Measurements from ENCODE around the gene SLC5A10. TPM values are rescaled to one million over a fixed set of nuclear protein-coding genes. Genes with fewer than 3 reads are reported as not detected.

SLC5A10 gene
- total RNA-seq, 1 experiment from 2014 or later: 0.17 TPM

DNA sequence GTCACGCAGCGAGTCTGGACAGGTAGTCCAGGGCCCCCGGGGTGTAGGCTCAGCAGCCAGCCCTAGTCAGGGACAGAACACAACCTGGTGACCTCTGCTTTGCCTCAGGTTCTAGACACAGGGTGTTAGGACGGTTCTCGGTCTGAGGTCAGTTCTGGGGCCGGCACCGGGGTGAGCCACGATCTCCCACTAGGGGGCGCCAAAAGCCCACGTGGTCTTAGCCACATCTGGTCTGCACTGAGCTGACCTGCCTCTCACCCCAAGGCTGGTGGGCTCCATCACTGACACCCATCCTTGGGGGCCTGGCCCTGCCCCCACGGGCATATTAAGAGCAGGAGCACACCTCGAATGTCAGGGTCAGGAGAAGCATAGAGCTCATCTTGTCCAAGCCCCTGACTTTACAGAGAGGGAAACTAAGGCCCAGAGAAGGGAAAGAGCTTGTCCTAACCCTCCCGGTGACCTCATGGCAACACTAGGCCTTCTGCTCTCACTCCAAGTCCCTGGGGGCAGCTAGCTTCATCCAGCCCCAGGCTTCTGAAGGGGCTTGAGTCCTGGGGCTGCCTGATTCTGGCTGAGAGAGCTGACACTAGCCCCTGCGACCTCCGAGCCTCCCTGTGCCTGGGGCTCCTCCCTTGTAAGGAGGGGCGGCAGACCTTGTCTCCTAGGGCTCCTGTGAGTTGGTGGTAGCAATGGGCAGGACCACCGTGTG, 9.0 kb downstream of the SLC5A10 start:
- Histone ChIP-seq H3K27ac (no peak overlapping the region), H3K4me1 (replicated peaks; ENCODE audit: insufficient read depth) (no peaks in the 10 kb centered on the region), H3K4me3 (no peak overlapping the region), H3K36me3 (ENCODE audit: low read depth) (no peaks in the 10 kb centered on the region), H3F3A (ENCODE audit: insufficient read depth, low read depth) (peaks cover 11% of the 10 kb centered on the region; the same call in 1 of the 2 replicates), H3K9me2 (ENCODE audit: insufficient read depth) (no peaks in the 10 kb centered on the region), H4K20me1 (ENCODE audit: insufficient read depth) (no peaks in the 10 kb centered on the region), H3K79me2 (ENCODE audit: low read depth) (no peaks in the 10 kb centered on the region), H2AFZ (no peak overlapping the region), H3K4me2 (no peak overlapping the region), H3K9me3 (ENCODE audit: insufficient read depth, low read depth) (no peaks in the 10 kb centered on the region), H3K27me3 (ENCODE audit: insufficient read depth, low read depth) (no peaks in the 10 kb centered on the region)
- ChIA-PET POLR2A (ENCODE audit: unreplicated experiment) (interaction anchor here (0.5 to 0.6 kb wide), 2 partner anchors 67 to 189 kb away, joined by 3 to 4 read pairs; no protein-coding TSS in a partner anchor), CTCF (interaction anchor here (0.5 to 0.9 kb wide), 6 partner anchors 8 to 336 kb away, joined by 3 to 8 read pairs (median 3); partner anchors contain the start of gene FAM83G)
- peak in 1 of 2 experiments; percentile 84 for DNase-seq
- intact Hi-C loops (cut with micrococcal nuclease; ENCODE audit: unreplicated experiment): no loop called here
- no TSS peak for BruUV-seq (replicated peaks)
- TF ChIP-seq, protein P1, sequence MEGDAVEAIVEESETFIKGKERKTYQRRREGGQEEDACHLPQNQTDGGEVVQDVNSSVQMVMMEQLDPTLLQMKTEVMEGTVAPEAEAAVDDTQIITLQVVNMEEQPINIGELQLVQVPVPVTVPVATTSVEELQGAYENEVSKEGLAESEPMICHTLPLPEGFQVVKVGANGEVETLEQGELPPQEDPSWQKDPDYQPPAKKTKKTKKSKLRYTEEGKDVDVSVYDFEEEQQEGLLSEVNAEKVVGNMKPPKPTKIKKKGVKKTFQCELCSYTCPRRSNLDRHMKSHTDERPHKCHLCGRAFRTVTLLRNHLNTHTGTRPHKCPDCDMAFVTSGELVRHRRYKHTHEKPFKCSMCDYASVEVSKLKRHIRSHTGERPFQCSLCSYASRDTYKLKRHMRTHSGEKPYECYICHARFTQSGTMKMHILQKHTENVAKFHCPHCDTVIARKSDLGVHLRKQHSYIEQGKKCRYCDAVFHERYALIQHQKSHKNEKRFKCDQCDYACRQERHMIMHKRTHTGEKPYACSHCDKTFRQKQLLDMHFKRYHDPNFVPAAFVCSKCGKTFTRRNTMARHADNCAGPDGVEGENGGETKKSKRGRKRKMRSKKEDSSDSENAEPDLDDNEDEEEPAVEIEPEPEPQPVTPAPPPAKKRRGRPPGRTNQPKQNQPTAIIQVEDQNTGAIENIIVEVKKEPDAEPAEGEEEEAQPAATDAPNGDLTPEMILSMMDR (conservative IDR thresholded peaks at IDR 0.05): peak; percentile 98
- no peak for TF ChIP-seq EZH2 (IDR thresholded peaks at IDR 0.05; ENCODE audit: low read depth)

DNA sequence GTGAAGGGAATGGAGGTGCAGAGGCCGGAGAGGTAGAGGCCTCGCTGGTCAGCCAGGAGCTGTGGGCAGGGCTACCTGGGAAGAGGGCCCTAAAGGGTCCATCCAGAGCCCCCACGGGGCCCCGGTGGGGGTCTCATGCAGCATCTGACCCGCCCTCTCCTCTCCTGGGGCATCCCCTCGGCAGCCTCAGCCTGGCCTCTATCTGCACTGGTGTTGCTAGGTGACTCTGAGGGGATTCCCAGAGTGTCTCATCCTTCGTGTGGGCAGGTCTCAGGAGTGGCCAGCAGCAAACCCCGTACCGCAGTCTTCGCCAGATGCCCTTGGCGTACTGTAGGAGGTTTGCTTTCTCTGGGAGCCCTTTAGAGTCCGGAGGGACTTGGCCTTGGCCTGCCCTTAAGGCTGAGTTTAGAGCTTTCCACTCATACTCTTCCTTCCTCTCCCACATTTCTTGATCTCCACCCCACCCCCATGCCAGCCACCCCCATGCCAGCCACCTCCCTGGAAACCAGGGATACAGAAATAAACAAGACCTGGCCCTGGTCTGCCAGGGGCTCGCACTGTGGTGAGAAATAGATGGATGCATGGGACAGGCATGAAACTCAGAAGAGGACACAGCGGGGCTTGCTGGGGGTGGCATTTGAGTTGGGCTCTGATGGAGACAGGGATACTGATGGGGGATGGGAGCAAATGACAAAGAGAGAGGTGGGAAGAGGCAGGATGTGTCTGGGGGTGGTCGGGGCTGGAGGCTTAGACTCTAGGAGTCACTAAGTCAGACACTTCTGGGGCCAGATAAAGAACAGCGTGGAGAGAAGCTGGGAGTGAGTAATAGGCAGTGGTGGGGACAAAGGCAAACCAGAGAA, 9.9 kb downstream of the SLC5A10 start:
- H3K27me3 ChIP-seq (ENCODE audit: insufficient read depth, low read depth): no peaks in the 10 kb centered on the region
- no peak overlapping the region for H3K4me2 ChIP-seq
- BruUV-seq (replicated peaks): no TSS peak
- TF ChIP-seq, protein P1 (conservative IDR thresholded peaks at IDR 0.05): no peak
- no peak for TF ChIP-seq EZH2 (IDR thresholded peaks at IDR 0.05; ENCODE audit: low read depth)
- no peaks in the 10 kb centered on the region for H4K20me1 ChIP-seq (ENCODE audit: insufficient read depth)
- no peak overlapping the region for H3K27ac ChIP-seq
- POLR2A ChIA-PET (ENCODE audit: unreplicated experiment): interaction anchor here (0.5 kb wide), 1 partner anchor 68 kb away, joined by 3 read pairs; no protein-coding TSS in a partner anchor
- H3K9me2 ChIP-seq (ENCODE audit: insufficient read depth): no peaks in the 10 kb centered on the region
- no peaks in the 10 kb centered on the region for H3K79me2 ChIP-seq (ENCODE audit: low read depth)
- H3K9me3 ChIP-seq (ENCODE audit: insufficient read depth, low read depth): no peaks in the 10 kb centered on the region
- H3K4me3 ChIP-seq: no peak overlapping the region
- no peak for DNase-seq
- no peaks in the 10 kb centered on the region for H3K36me3 ChIP-seq (ENCODE audit: low read depth)
- no peaks in the 10 kb centered on the region; the same call in 1 of the 2 replicates for H3K4me1 ChIP-seq (replicated peaks; ENCODE audit: insufficient read depth)
- H3F3A ChIP-seq (ENCODE audit: insufficient read depth, low read depth): peaks cover 11% of the 10 kb centered on the region; the same call in 1 of the 2 replicates
- CTCF ChIA-PET: interaction anchor here (0.7 to 0.9 kb wide), 3 partner anchors 43 to 337 kb away, joined by 3 to 8 read pairs (median 3); partner anchors contain the start of gene FAM83G
- H2AFZ ChIP-seq: no peak overlapping the region
- intact Hi-C loops (cut with micrococcal nuclease; ENCODE audit: unreplicated experiment): no loop called here

DNA sequence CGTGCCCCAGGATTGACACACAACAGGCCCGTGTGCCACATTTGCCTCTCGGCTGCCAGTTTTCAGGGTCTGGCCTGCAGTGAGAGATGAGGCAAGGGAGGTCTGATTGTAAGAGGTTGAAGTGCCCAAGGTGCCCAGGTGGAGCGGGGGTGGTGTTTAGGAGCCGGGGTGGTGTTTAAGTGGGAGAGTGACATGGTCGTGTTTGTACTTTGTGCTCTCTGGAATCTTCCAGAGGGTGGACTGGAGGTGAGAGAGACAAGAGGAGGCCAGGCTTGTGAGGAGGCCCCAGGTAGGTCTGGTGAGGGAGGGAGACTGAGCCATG, 10.5 kb downstream of the SLC5A10 start:
- ChIA-PET POLR2A (ENCODE audit: unreplicated experiment) (no interaction called here), CTCF (no interaction called here)
- no peak overlapping the region for H3K4me2 ChIP-seq
- no peak for TF ChIP-seq EZH2 (IDR thresholded peaks at IDR 0.05; ENCODE audit: low read depth)
- TF ChIP-seq, protein P1 (conservative IDR thresholded peaks at IDR 0.05): no peak
- H3K4me1 ChIP-seq (replicated peaks; ENCODE audit: insufficient read depth): peaks cover 6% of the 10 kb centered on the region
- no peaks in the 10 kb centered on the region for H3K9me3 ChIP-seq (ENCODE audit: insufficient read depth, low read depth)
- intact Hi-C loops (cut with micrococcal nuclease; ENCODE audit: unreplicated experiment): no loop called here
- DNase-seq: no peak
- no peak overlapping the region for H2AFZ ChIP-seq
- no peaks in the 10 kb centered on the region for H4K20me1 ChIP-seq (ENCODE audit: insufficient read depth)
- H3K79me2 ChIP-seq (ENCODE audit: low read depth): no peaks in the 10 kb centered on the region
- BruUV-seq (replicated peaks): no TSS peak
- no peaks in the 10 kb centered on the region for H3K9me2 ChIP-seq (ENCODE audit: insufficient read depth)
- no peak overlapping the region for H3K27ac ChIP-seq
- no peaks in the 10 kb centered on the region for H3K36me3 ChIP-seq (ENCODE audit: low read depth)
- no peak overlapping the region for H3K4me3 ChIP-seq
- peaks cover 15% of the 10 kb centered on the region; the same call in 1 of the 2 replicates for H3F3A ChIP-seq (ENCODE audit: insufficient read depth, low read depth)
- no peaks in the 10 kb centered on the region for H3K27me3 ChIP-seq (ENCODE audit: insufficient read depth, low read depth)
